Tibial nerve (tissue), 4 donors: Measurements from ENCODE around the gene PABPC1L.

ENCODE experiments used
- EP300 ChIP-seq, 2 donors: sonication (generic); formaldehyde crosslinking; IDR thresholded peaks; one replicate each; pipeline ENCODE4 v1.6.1; 2017; ENCODE audit warnings: antibody characterized with exemption in 2 of 2, mild to moderate bottlenecking in 1 of 2
- POLR2A ChIP-seq, 2 donors: fragments of 450-650 bp; IDR thresholded peaks; one replicate each; pipeline ENCODE4 v1.6.1; 2017; ENCODE audit warnings: antibody characterized with exemption in 2 of 2, mild to moderate bottlenecking in 2 of 2, moderate library complexity in 2 of 2
- TF ChIP-seq, protein P1 (sequence below), 5 experiments: fragments of 200-600 bp in 3 of 5; fragments of 450-650 bp in 2 of 5; sonication (generic) in 3 of 5; IDR thresholded peaks; one replicate each; pipeline ENCODE4 v1.5.1; 2016 to 2019; ENCODE audit warnings: antibody characterized with exemption in 5 of 5, mild to moderate bottlenecking in 3 of 5, moderate library complexity in 2 of 5

DNA sequence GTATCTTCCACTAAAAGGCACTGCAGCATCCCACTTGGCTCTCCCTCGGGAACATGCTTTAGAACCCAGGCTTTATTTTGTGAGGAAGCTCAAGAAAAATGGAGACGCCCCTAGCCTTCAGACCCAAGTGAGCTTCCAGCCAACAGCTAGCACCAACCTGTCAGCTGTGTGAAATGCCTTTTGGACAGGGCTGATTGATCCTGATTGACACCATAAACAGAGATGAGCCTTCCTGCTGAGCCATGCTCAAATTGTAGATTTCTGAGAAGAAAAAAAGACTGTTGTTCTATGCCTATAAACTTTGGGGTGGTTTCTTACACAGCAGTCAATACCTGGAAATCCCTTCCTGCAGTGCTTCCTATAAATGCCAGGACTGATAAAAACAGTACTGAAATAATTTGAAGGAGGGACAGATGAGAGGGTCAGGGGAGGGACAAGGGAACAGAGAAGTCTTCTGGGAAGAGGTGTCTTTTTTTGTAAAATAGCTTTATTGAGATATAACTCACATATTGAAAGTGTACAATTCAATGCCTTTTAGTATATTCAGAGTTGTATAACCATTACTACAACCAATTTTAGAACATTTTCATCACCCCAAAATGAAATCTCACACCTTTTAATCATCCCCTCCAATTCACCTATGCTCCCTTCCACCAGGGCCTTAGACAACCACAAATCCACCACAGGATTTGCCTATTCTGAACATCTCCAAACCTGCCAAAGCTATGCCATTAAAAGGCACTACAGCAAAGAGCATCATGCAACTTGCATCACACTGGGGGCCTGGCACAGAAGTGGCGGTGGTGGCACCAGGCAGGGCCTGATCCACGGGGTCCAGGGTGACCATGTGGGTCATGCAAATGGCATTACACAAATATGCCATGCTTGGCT lies 53.7 kb downstream of the PABPC1L start:
- TF ChIP-seq, protein P1, sequence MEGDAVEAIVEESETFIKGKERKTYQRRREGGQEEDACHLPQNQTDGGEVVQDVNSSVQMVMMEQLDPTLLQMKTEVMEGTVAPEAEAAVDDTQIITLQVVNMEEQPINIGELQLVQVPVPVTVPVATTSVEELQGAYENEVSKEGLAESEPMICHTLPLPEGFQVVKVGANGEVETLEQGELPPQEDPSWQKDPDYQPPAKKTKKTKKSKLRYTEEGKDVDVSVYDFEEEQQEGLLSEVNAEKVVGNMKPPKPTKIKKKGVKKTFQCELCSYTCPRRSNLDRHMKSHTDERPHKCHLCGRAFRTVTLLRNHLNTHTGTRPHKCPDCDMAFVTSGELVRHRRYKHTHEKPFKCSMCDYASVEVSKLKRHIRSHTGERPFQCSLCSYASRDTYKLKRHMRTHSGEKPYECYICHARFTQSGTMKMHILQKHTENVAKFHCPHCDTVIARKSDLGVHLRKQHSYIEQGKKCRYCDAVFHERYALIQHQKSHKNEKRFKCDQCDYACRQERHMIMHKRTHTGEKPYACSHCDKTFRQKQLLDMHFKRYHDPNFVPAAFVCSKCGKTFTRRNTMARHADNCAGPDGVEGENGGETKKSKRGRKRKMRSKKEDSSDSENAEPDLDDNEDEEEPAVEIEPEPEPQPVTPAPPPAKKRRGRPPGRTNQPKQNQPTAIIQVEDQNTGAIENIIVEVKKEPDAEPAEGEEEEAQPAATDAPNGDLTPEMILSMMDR (IDR thresholded peaks at IDR 0.05), result no peak
- TF ChIP-seq POLR2A (IDR thresholded peaks at IDR 0.05) (no peak), EP300 (IDR thresholded peaks at IDR 0.05) (no peak)
